ENCODE data around the gene SPTSSA.
A peak's percentile ranks its signal among the peaks of the same experiment; 100 is the strongest.
"Not testable (repeated sequence)": the region's sequence is repeated elsewhere in the genome, so short reads cannot be mapped to it uniquely, and the experiment has no call there.

The SPTSSA gene

GRCh38 chr14:34449819-34450541, 12.1 kb downstream of the SPTSSA start:
- H3K4me2 ChIP-seq (ENCODE audit: low read length), result no peak overlapping the region
- H3K9me3 ChIP-seq (replicated peaks; ENCODE audit: low read length), result no peaks in the 10 kb centered on the region
- H3K27me3 ChIP-seq (ENCODE audit: control insufficient read depth, insufficient read depth, low read length), result no peaks in the 10 kb centered on the region
- H3K4me3 ChIP-seq (ENCODE audit: low read length), result no peak overlapping the region
- H3K9ac ChIP-seq (ENCODE audit: low read depth, low read length), result no peak overlapping the region
- peaks cover 10% of the 10 kb centered on the region for H3K36me3 ChIP-seq (ENCODE audit: insufficient read depth, low read length)
- no peaks in the 10 kb centered on the region for H3K4me1 ChIP-seq (ENCODE audit: control insufficient read depth, insufficient read depth, low read length)

GRCh38 chr14:34439090-34439489, 22.9 kb downstream of the SPTSSA start:
- Histone ChIP-seq H3K36me3 (ENCODE audit: insufficient read depth, low read length) (no peaks in the 10 kb centered on the region), H3K27me3 (ENCODE audit: control insufficient read depth, insufficient read depth, low read length) (no peaks in the 10 kb centered on the region), H3K4me2 (ENCODE audit: low read length) (no peak overlapping the region), H3K4me3 (ENCODE audit: low read length) (no peak overlapping the region), H3K9ac (ENCODE audit: low read depth, low read length) (no peak overlapping the region), H3K4me1 (ENCODE audit: control insufficient read depth, insufficient read depth, low read length) (peaks cover 14% of the 10 kb centered on the region), H3K9me3 (replicated peaks; ENCODE audit: low read length) (no peaks in the 10 kb centered on the region)

- Histone ChIP-seq H3K4me2 (ENCODE audit: low read length) (no peak overlapping the region), H3K9me3 (replicated peaks; ENCODE audit: low read length) (no peaks in the 10 kb centered on the region)
Measured at GRCh38 chr14:34438438-34438837, 23.6 kb downstream of the SPTSSA start.

GRCh38 chr14:34437729-34438080, 24.3 kb downstream of the SPTSSA start:
- H3K4me3 ChIP-seq (ENCODE audit: low read length), result no peak overlapping the region
- no peaks in the 10 kb centered on the region for H3K27me3 ChIP-seq (ENCODE audit: control insufficient read depth, insufficient read depth, low read length)
- peaks cover 14% of the 10 kb centered on the region for H3K4me1 ChIP-seq (ENCODE audit: control insufficient read depth, insufficient read depth, low read length)
- H3K9me3 ChIP-seq (replicated peaks; ENCODE audit: low read length), result no peaks in the 10 kb centered on the region
- H3K9ac ChIP-seq (ENCODE audit: low read depth, low read length), result no peak overlapping the region
- no peaks in the 10 kb centered on the region for H3K36me3 ChIP-seq (ENCODE audit: insufficient read depth, low read length)
- no peak overlapping the region for H3K4me2 ChIP-seq (ENCODE audit: low read length)

More at GRCh38 chr14:34438438-34438837, 23.6 kb downstream of the SPTSSA start:
- Histone ChIP-seq H3K9ac (ENCODE audit: low read depth, low read length) (no peak overlapping the region), H3K4me3 (ENCODE audit: low read length) (no peak overlapping the region), H3K27me3 (ENCODE audit: control insufficient read depth, insufficient read depth, low read length) (no peaks in the 10 kb centered on the region), H3K36me3 (ENCODE audit: insufficient read depth, low read length) (no peaks in the 10 kb centered on the region), H3K4me1 (ENCODE audit: control insufficient read depth, insufficient read depth, low read length) (peaks cover 14% of the 10 kb centered on the region)

- no peaks in the 10 kb centered on the region for H3K36me3 ChIP-seq (ENCODE audit: insufficient read depth, low read length)
- no peaks in the 10 kb centered on the region for H3K27me3 ChIP-seq (ENCODE audit: control insufficient read depth, insufficient read depth, low read length)
- peak overlapping the region; percentile 18 for H3K4me2 ChIP-seq (ENCODE audit: low read length)
- H3K4me3 ChIP-seq (ENCODE audit: low read length), result no peak overlapping the region
- H3K9me3 ChIP-seq (replicated peaks; ENCODE audit: low read length), result no peaks in the 10 kb centered on the region
- H3K9ac ChIP-seq (ENCODE audit: low read depth, low read length), result no peak overlapping the region
- H3K4me1 ChIP-seq (ENCODE audit: control insufficient read depth, insufficient read depth, low read length), result peaks cover 14% of the 10 kb centered on the region
Measured at GRCh38 chr14:34436960-34437728, 24.9 kb downstream of the SPTSSA start.

- Histone ChIP-seq H3K9me3 (replicated peaks; ENCODE audit: low read length) (no peaks in the 10 kb centered on the region), H3K36me3 (ENCODE audit: insufficient read depth, low read length) (no peaks in the 10 kb centered on the region), H3K9ac (ENCODE audit: low read depth, low read length) (no peak overlapping the region), H3K4me2 (ENCODE audit: low read length) (no peak overlapping the region), H3K4me3 (ENCODE audit: low read length) (no peak overlapping the region), H3K4me1 (ENCODE audit: control insufficient read depth, insufficient read depth, low read length) (peaks cover 14% of the 10 kb centered on the region), H3K27me3 (ENCODE audit: control insufficient read depth, insufficient read depth, low read length) (no peaks in the 10 kb centered on the region)
Measured at GRCh38 chr14:34436118-34436905, 25.7 kb downstream of the SPTSSA start.

- no peak overlapping the region for H3K4me2 ChIP-seq (ENCODE audit: low read length)
- H3K4me1 ChIP-seq (ENCODE audit: control insufficient read depth, insufficient read depth, low read length), result peaks cover 14% of the 10 kb centered on the region
- no peak overlapping the region for H3K9ac ChIP-seq (ENCODE audit: low read depth, low read length)
- H3K36me3 ChIP-seq (ENCODE audit: insufficient read depth, low read length), result no peaks in the 10 kb centered on the region
- H3K27me3 ChIP-seq (ENCODE audit: control insufficient read depth, insufficient read depth, low read length), result no peaks in the 10 kb centered on the region
- H3K4me3 ChIP-seq (ENCODE audit: low read length), result no peak overlapping the region
- no peaks in the 10 kb centered on the region for H3K9me3 ChIP-seq (replicated peaks; ENCODE audit: low read length)
Measured at GRCh38 chr14:34433957-34434356, 28.1 kb downstream of the SPTSSA start.

GRCh38 chr14:34428102-34428466, 34.0 kb downstream of the SPTSSA start:
- not testable (repeated sequence) for H3K9me3 ChIP-seq (replicated peaks; ENCODE audit: low read length); H3K4me3 ChIP-seq (ENCODE audit: low read length); H3K9ac ChIP-seq (ENCODE audit: low read depth, low read length); H3K4me1 ChIP-seq (ENCODE audit: control insufficient read depth, insufficient read depth, low read length); H3K36me3 ChIP-seq (ENCODE audit: insufficient read depth, low read length); H3K4me2 ChIP-seq (ENCODE audit: low read length); H3K27me3 ChIP-seq (ENCODE audit: control insufficient read depth, insufficient read depth, low read length)

GRCh38 chr14:34426313-34427295, 35.4 kb downstream of the SPTSSA start:
- Histone ChIP-seq H3K9me3 (replicated peaks; ENCODE audit: low read length) (no peaks in the 10 kb centered on the region), H3K4me3 (ENCODE audit: low read length) (no peak overlapping the region), H3K36me3 (ENCODE audit: insufficient read depth, low read length) (no peaks in the 10 kb centered on the region), H3K4me1 (ENCODE audit: control insufficient read depth, insufficient read depth, low read length) (no peaks in the 10 kb centered on the region), H3K4me2 (ENCODE audit: low read length) (no peak overlapping the region), H3K27me3 (ENCODE audit: control insufficient read depth, insufficient read depth, low read length) (no peaks in the 10 kb centered on the region), H3K9ac (ENCODE audit: low read depth, low read length) (no peak overlapping the region)

- no peaks in the 10 kb centered on the region for H3K36me3 ChIP-seq (ENCODE audit: insufficient read depth, low read length)
- H3K9ac ChIP-seq (ENCODE audit: low read depth, low read length), result no peak overlapping the region
- H3K4me3 ChIP-seq (ENCODE audit: low read length), result no peak overlapping the region
- no peak overlapping the region for H3K4me2 ChIP-seq (ENCODE audit: low read length)
- H3K27me3 ChIP-seq (ENCODE audit: control insufficient read depth, insufficient read depth, low read length), result no peaks in the 10 kb centered on the region
- H3K9me3 ChIP-seq (replicated peaks; ENCODE audit: low read length), result peaks cover 3% of the 10 kb centered on the region
- no peaks in the 10 kb centered on the region for H3K4me1 ChIP-seq (ENCODE audit: control insufficient read depth, insufficient read depth, low read length)
Measured at GRCh38 chr14:34425095-34425851, 36.8 kb downstream of the SPTSSA start.
